ENCODE measurements around the gene CCDC39.
"Not testable (repeated sequence)": the region's sequence is repeated elsewhere in the genome, so short reads cannot be mapped to it uniquely, and the experiment has no call there.

The CCDC39 gene

GRCh38 chr3:180601688-180602666 lies 77.3 kb downstream of the CCDC39 start, which contains the start of gene TTC14:
Gene TTC14 (plus strand): TSS chr3:180602163. CDS start chr3:180602262, 99 bp downstream.
- Histone ChIP-seq H3K36me3 (ENCODE audit: insufficient read depth, low read length) (peaks cover 7% of the 10 kb centered on the region), H3K4me1 (ENCODE audit: insufficient read depth, low read length) (peaks cover 5% of the 10 kb centered on the region; the same call in 1 of the 2 replicates), H3K9ac (ENCODE audit: low read depth, low read length) (peak within 1 kb of the TSS; percentile 91), H3K9me3 (ENCODE audit: control insufficient read depth, insufficient read depth, low read length) (no peaks in the 10 kb centered on the region)

GRCh38 chr3:180600473-180600872 lies 78.8 kb downstream of the CCDC39 start:
- H3K9ac ChIP-seq (ENCODE audit: low read depth, low read length) = no peak overlapping the region
- 0 out of 2 replicates have a peak, but pooled peaks cover 4% of the 10 kb centered on the region for H3K36me3 ChIP-seq (ENCODE audit: insufficient read depth, low read length)
- no peaks in the 10 kb centered on the region for H3K9me3 ChIP-seq (ENCODE audit: control insufficient read depth, insufficient read depth, low read length)
- H3K4me1 ChIP-seq (ENCODE audit: insufficient read depth, low read length) = peaks cover 5% of the 10 kb centered on the region; the same call in 1 of the 2 replicates

- H3K9me3 ChIP-seq (ENCODE audit: control insufficient read depth, insufficient read depth, low read length) = no peaks in the 10 kb centered on the region
- no peaks in the 10 kb centered on the region for H3K36me3 ChIP-seq (ENCODE audit: insufficient read depth, low read length)
- H3K4me1 ChIP-seq (ENCODE audit: insufficient read depth, low read length) = no peaks in the 10 kb centered on the region
- no peak overlapping the region for H3K9ac ChIP-seq (ENCODE audit: low read depth, low read length)
Observed at GRCh38 chr3:180595559-180595935, 83.7 kb downstream of the CCDC39 start.

GRCh38 chr3:180594631-180595558 lies 84.4 kb downstream of the CCDC39 start:
- no peaks in the 10 kb centered on the region for H3K4me1 ChIP-seq (ENCODE audit: insufficient read depth, low read length)
- no peak overlapping the region for H3K9ac ChIP-seq (ENCODE audit: low read depth, low read length)
- H3K9me3 ChIP-seq (ENCODE audit: control insufficient read depth, insufficient read depth, low read length) = no peaks in the 10 kb centered on the region
- no peaks in the 10 kb centered on the region for H3K36me3 ChIP-seq (ENCODE audit: insufficient read depth, low read length)

GRCh38 chr3:180593631-180594030 lies 85.7 kb downstream of the CCDC39 start:
- H3K36me3 ChIP-seq (ENCODE audit: insufficient read depth, low read length); H3K4me1 ChIP-seq (ENCODE audit: insufficient read depth, low read length); H3K9me3 ChIP-seq (ENCODE audit: control insufficient read depth, insufficient read depth, low read length); H3K9ac ChIP-seq (ENCODE audit: low read depth, low read length): not testable (repeated sequence)

GRCh38 chr3:180590396-180590795 lies 88.9 kb downstream of the CCDC39 start:
- no peaks in the 10 kb centered on the region for H3K4me1 ChIP-seq (ENCODE audit: insufficient read depth, low read length)
- no peaks in the 10 kb centered on the region for H3K36me3 ChIP-seq (ENCODE audit: insufficient read depth, low read length)
- no peak overlapping the region for H3K9ac ChIP-seq (ENCODE audit: low read depth, low read length)
- H3K9me3 ChIP-seq (ENCODE audit: control insufficient read depth, insufficient read depth, low read length) = no peaks in the 10 kb centered on the region; the same call in 1 of the 2 replicates

- Histone ChIP-seq H3K4me1 (ENCODE audit: insufficient read depth, low read length) (no peaks in the 10 kb centered on the region), H3K36me3 (ENCODE audit: insufficient read depth, low read length) (no peaks in the 10 kb centered on the region), H3K9me3 (ENCODE audit: control insufficient read depth, insufficient read depth, low read length) (no peaks in the 10 kb centered on the region; the same call in 1 of the 2 replicates), H3K9ac (ENCODE audit: low read depth, low read length) (no peak overlapping the region)
Observed at GRCh38 chr3:180580934-180581333, 98.4 kb downstream of the CCDC39 start.

GRCh38 chr3:180575571-180575970 lies 103.7 kb downstream of the CCDC39 start:
- Histone ChIP-seq H3K4me1 (ENCODE audit: insufficient read depth, low read length) (no peaks in the 10 kb centered on the region), H3K9me3 (ENCODE audit: control insufficient read depth, insufficient read depth, low read length) (no peaks in the 10 kb centered on the region; the same call in 1 of the 2 replicates), H3K9ac (ENCODE audit: low read depth, low read length) (no peak overlapping the region), H3K36me3 (ENCODE audit: insufficient read depth, low read length) (no peaks in the 10 kb centered on the region)

- no peaks in the 10 kb centered on the region for H3K36me3 ChIP-seq (ENCODE audit: insufficient read depth, low read length)
- no peaks in the 10 kb centered on the region; the same call in 1 of the 2 replicates for H3K9me3 ChIP-seq (ENCODE audit: control insufficient read depth, insufficient read depth, low read length)
- H3K4me1 ChIP-seq (ENCODE audit: insufficient read depth, low read length) = no peaks in the 10 kb centered on the region
- H3K9ac ChIP-seq (ENCODE audit: low read depth, low read length) = no peak overlapping the region
Observed at GRCh38 chr3:180571831-180572598, 107.3 kb downstream of the CCDC39 start.

GRCh38 chr3:180570238-180570637 lies 109.1 kb downstream of the CCDC39 start:
- H3K9me3 ChIP-seq (ENCODE audit: control insufficient read depth, insufficient read depth, low read length) = no peaks in the 10 kb centered on the region
- no peaks in the 10 kb centered on the region for H3K36me3 ChIP-seq (ENCODE audit: insufficient read depth, low read length)
- no peak overlapping the region for H3K9ac ChIP-seq (ENCODE audit: low read depth, low read length)
- H3K4me1 ChIP-seq (ENCODE audit: insufficient read depth, low read length) = no peaks in the 10 kb centered on the region

GRCh38 chr3:180564676-180565075 lies 114.6 kb downstream of the CCDC39 start:
- no peak overlapping the region for H3K9ac ChIP-seq (ENCODE audit: low read depth, low read length)
- no peaks in the 10 kb centered on the region for H3K36me3 ChIP-seq (ENCODE audit: insufficient read depth, low read length)
- H3K4me1 ChIP-seq (ENCODE audit: insufficient read depth, low read length) = no peaks in the 10 kb centered on the region
- no peaks in the 10 kb centered on the region for H3K9me3 ChIP-seq (ENCODE audit: control insufficient read depth, insufficient read depth, low read length)
